Activated naive CD8-positive, alpha-beta T cell treated with anti-CD3 and anti-CD28 coated beads, Interleukin-2, amount 10 ng/mL, durations not matched to agents 7 days and 5 days (primary cell): ENCODE data around the gene SH3PXD2B. TPM values are rescaled to one million over a fixed set of nuclear protein-coding genes. Genes with fewer than 3 reads are reported as not detected.
"Not testable (repeated sequence)": the region's sequence is repeated elsewhere in the genome, so short reads cannot be mapped to it uniquely, and the experiment has no call there.

Experiments used
- ATAC-seq: fragments of 150-1000 bp; cut with Tn5 transposase; one replicate; pipeline ENCODE4 v1.10.0; 2021; ENCODE audit warnings: low read depth, moderate library complexity
- POLR2A ChIA-PET: fragments of 350-600 bp; sonication (Branson Sonifier 250); formaldehyde crosslinking; loops from one replicate; lab custom pipeline; 2021; ENCODE audit warnings: antibody characterized with exemption; lab: Charles Lee
- DNase-seq: peaks from one replicate; pipeline ENCODE4 v3.0.0; 2021
- H3K27ac Mint-ChIP-seq: one replicate; pipeline ENCODE4 v1.8.0; 2022; ENCODE audit warnings: mild to moderate bottlenecking, mixed read lengths
- H3K27me3 Mint-ChIP-seq: one replicate; pipeline ENCODE4 v1.8.0; 2022; ENCODE audit warnings: mild to moderate bottlenecking, moderate library complexity, mixed read lengths
- H3K36me3 Mint-ChIP-seq: one replicate; pipeline ENCODE4 v1.8.0; 2021; ENCODE audit warnings: mild to moderate bottlenecking, mixed read lengths
- H3K4me1 Mint-ChIP-seq: one replicate; pipeline ENCODE4 v1.8.0; 2021; ENCODE audit warnings: mixed read lengths
- H3K4me3 Mint-ChIP-seq: one replicate; pipeline ENCODE4 v1.8.0; 2022; ENCODE audit warnings: mild to moderate bottlenecking, moderate library complexity, mixed read lengths
- H3K9me3 Mint-ChIP-seq: one replicate; pipeline ENCODE4 v1.8.0; 2021; ENCODE audit warnings: mixed read lengths
- total RNA-seq, 2 experiments: library from RNA; stranded (reverse); gene quantifications; one replicate each; pipeline ENCODE4 v1.2.3, GENCODE V29; 2021

The SH3PXD2B gene
- total RNA-seq, 2 experiments from 2014 or later = 0.28 to 0.42 TPM

GRCh38 chr5:172398645-172399044 lies 55.7 kb downstream of the SH3PXD2B start:
- POLR2A ChIA-PET, H3K36me3 Mint-ChIP-seq, H3K27ac Mint-ChIP-seq, ATAC-seq, H3K4me1 Mint-ChIP-seq, H3K4me3 Mint-ChIP-seq, DNase-seq: not testable (repeated sequence)
- peaks cover 19% of the 10 kb centered on the region for H3K9me3 Mint-ChIP-seq
- peaks cover 22% of the 10 kb centered on the region for H3K27me3 Mint-ChIP-seq

GRCh38 chr5:172396994-172397393 lies 57.3 kb downstream of the SH3PXD2B start:
- H3K27ac Mint-ChIP-seq, ATAC-seq, H3K36me3 Mint-ChIP-seq, H3K4me1 Mint-ChIP-seq, POLR2A ChIA-PET, DNase-seq, H3K4me3 Mint-ChIP-seq: not testable (repeated sequence)
- Mint-ChIP-seq H3K27me3 (peaks cover 27% of the 10 kb centered on the region), H3K9me3 (peaks cover 19% of the 10 kb centered on the region)

DNA sequence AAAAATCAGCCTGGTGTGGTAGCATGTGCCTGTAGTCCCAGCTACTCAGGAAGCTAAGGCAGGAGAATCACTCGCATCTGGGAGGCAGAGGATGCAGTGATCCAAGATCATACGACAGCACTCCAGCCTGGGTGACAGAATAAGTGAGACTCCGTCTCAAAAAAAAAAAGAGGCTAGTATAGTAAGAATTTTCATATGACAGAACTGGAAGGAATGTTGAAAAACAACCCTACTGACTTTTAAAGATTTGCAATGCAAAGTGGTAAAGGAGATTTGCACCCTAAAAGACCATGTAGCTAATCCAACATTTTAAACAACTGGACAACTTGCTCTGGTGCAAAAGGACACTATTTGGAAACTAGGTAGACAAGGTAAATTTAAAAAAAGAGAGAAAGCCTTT lies 58.1 kb downstream of the SH3PXD2B start:
- no peak for ATAC-seq
- Mint-ChIP-seq H3K27ac (no peak overlapping the region), H3K9me3 (peaks cover 19% of the 10 kb centered on the region), H3K27me3 (peaks cover 25% of the 10 kb centered on the region), H3K36me3 (peaks cover 2% of the 10 kb centered on the region), H3K4me1 (peaks cover 9% of the 10 kb centered on the region), H3K4me3 (no peak overlapping the region)
- DNase-seq = no peak
- POLR2A ChIA-PET = no interaction called here

DNA sequence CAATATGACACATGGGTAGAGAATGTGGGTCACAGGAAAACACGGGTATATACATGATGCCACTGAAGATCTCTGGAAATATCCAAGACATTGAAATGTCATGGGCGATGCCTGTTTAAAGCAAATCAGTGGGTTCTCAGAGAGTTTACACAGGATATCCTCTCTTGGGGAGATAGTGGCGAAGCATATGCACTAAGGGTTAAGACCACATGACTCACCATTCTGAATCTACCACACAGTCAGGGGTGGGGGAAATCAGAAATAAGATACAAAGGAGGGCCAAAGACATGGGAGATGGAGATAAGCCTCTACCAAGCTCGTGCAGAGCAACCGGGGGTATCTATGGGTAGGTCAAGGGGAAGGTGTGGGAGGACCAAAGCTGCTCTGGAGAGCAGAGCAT lies 58.8 kb downstream of the SH3PXD2B start:
- peak overlapping the region; percentile 4 for H3K4me3 Mint-ChIP-seq
- H3K36me3 Mint-ChIP-seq = peaks cover 2% of the 10 kb centered on the region
- peaks cover 19% of the 10 kb centered on the region for H3K9me3 Mint-ChIP-seq
- H3K27ac Mint-ChIP-seq = no peak overlapping the region
- ATAC-seq (peak; percentile 90), DNase-seq (no peak)
- peaks cover 26% of the 10 kb centered on the region for H3K27me3 Mint-ChIP-seq
- peaks cover 9% of the 10 kb centered on the region for H3K4me1 Mint-ChIP-seq
- POLR2A ChIA-PET = no interaction called here

- H3K36me3 Mint-ChIP-seq = no peaks in the 10 kb centered on the region
- POLR2A ChIA-PET = no interaction called here
- DNase-seq (no peak), ATAC-seq (no peak)
- no peak overlapping the region for H3K4me3 Mint-ChIP-seq
- peaks cover 19% of the 10 kb centered on the region for H3K27me3 Mint-ChIP-seq
- no peaks in the 10 kb centered on the region for H3K4me1 Mint-ChIP-seq
- no peak overlapping the region for H3K27ac Mint-ChIP-seq
- peaks cover 6% of the 10 kb centered on the region for H3K9me3 Mint-ChIP-seq
Measured at GRCh38 chr5:172389578-172390112, 64.7 kb downstream of the SH3PXD2B start.

DNA sequence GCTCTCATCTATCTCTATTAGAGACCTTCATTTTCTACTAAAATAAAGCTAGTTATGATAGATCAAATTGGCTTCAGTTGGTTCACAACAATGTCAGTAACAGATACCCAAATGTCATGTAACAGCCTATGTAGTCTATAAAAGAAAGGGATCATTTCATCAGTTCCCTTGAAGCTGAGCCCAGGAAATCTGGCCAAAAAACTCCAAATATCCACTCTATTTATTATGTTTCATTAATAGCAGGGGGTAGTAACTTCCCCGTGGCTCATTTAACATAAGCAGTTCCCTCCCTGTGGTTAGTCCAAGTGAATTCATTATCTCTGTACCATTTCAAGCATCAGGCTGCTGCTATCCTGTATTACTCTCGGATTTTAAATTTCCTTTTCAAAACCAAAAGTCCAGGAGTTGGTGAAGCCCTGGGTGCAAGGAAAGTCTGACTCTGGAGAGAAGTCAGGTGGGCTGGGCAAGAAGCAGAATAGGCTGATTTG lies 66.0 kb downstream of the SH3PXD2B start:
- no peaks in the 10 kb centered on the region for H3K36me3 Mint-ChIP-seq
- DNase-seq (no peak), ATAC-seq (no peak)
- POLR2A ChIA-PET = no interaction called here
- H3K4me3 Mint-ChIP-seq = no peak overlapping the region
- no peaks in the 10 kb centered on the region for H3K4me1 Mint-ChIP-seq
- no peaks in the 10 kb centered on the region for H3K9me3 Mint-ChIP-seq
- H3K27ac Mint-ChIP-seq = no peak overlapping the region
- peaks cover 11% of the 10 kb centered on the region for H3K27me3 Mint-ChIP-seq

DNA sequence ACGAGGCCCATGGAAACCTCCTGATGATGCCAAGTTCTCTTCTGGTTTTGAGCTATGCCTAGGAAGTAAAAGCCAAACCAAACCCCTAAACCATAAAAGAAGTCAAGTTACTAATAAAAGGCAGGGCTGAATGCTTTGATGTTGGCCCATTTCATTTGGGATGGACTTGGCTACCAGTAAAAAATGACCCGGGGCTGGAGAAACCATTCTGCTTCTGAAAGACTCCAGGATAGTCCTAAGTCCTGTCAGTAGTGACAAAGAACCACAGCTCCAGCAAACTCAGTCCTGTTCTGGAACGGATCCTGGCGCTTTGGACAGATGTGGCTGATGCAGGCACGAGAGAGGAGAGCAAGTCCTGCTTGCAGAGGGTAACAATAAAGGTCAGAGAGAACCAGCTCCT lies 68.6 kb downstream of the SH3PXD2B start:
- H3K9me3 Mint-ChIP-seq = no peaks in the 10 kb centered on the region
- no peaks in the 10 kb centered on the region for H3K4me1 Mint-ChIP-seq
- no peak overlapping the region for H3K4me3 Mint-ChIP-seq
- no peak for DNase-seq
- H3K36me3 Mint-ChIP-seq = no peaks in the 10 kb centered on the region
- ATAC-seq = no peak
- POLR2A ChIA-PET = no interaction called here
- peaks cover 6% of the 10 kb centered on the region for H3K27me3 Mint-ChIP-seq
- no peak overlapping the region for H3K27ac Mint-ChIP-seq

DNA sequence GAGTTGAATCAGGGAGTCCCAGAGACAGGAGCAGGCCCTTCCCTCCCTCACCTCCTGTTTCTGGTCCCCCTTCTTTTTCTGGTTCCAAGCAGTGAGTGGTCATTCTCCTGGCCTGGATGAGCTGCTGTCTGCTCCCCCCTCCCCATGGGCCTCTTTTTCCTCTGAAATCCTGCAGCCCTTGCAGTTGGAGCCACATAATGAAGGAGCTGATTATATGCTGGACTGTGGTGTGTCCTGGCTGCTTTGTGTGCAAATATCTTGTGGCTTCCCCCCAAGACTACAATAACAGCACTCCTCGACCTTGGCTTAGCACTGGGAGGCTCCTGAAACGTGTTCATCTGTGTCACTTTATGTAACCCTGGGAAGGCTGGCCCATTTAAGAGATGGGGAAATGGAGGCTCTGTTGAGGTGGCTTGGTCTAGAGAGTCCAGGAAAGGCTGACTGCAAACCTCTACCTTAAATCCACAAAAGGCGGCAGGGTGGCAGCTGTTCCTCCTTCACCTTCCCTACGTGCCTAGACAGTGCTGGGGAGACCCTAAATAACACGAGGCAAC lies 69.2 kb downstream of the SH3PXD2B start:
- ATAC-seq (no peak), DNase-seq (no peak)
- Mint-ChIP-seq H3K9me3 (no peaks in the 10 kb centered on the region), H3K36me3 (no peaks in the 10 kb centered on the region), H3K4me3 (no peak overlapping the region), H3K27me3 (peaks cover 7% of the 10 kb centered on the region), H3K4me1 (no peaks in the 10 kb centered on the region), H3K27ac (no peak overlapping the region)
- POLR2A ChIA-PET = no interaction called here

DNA sequence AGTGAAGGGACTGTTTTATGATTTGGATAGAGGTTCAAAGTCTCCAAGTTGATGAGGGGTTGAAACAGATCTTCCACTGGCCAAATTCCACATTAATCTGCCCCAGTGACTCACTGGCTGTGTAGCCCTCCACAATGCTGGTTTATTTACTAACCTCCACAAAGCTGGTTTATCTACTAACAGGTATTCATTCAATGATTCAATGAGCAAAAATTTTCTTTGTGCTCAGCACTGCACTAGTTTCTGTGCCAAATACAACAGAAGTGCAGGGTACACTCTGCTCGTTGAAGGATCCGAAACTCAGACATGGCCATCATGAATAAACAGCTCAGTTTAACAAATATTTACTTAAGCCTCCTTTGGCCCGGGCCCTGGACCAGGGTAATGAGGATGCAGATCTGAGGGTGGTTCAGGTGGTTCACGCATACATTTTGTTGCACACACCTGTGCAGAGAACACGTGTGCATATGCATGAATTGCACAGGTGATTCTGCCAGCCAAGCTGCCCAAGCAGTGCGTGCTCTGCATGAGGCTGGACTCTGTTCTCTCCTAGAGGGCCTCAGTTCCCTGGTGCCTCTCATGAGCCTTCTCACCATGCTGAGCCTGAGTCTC lies 71.0 kb downstream of the SH3PXD2B start:
- Mint-ChIP-seq H3K27ac (no peak overlapping the region), H3K4me3 (no peak overlapping the region), H3K9me3 (no peaks in the 10 kb centered on the region), H3K36me3 (no peaks in the 10 kb centered on the region), H3K4me1 (no peaks in the 10 kb centered on the region), H3K27me3 (peaks cover 7% of the 10 kb centered on the region)
- no peak for ATAC-seq
- no peak for DNase-seq
- POLR2A ChIA-PET = no interaction called here

GRCh38 chr5:172380987-172381643 lies 73.2 kb downstream of the SH3PXD2B start:
- Mint-ChIP-seq H3K4me1 (peaks cover 7% of the 10 kb centered on the region), H3K27me3 (peaks cover 4% of the 10 kb centered on the region), H3K36me3 (no peaks in the 10 kb centered on the region), H3K27ac (no peak overlapping the region), H3K4me3 (no peak overlapping the region), H3K9me3 (no peaks in the 10 kb centered on the region)
- ATAC-seq (no peak), DNase-seq (no peak)
- POLR2A ChIA-PET = no interaction called here

- no peak overlapping the region for H3K27ac Mint-ChIP-seq
- DNase-seq (no peak), ATAC-seq (no peak)
- no peaks in the 10 kb centered on the region for H3K36me3 Mint-ChIP-seq
- peaks cover 7% of the 10 kb centered on the region for H3K4me1 Mint-ChIP-seq
- POLR2A ChIA-PET = no interaction called here
- no peaks in the 10 kb centered on the region for H3K9me3 Mint-ChIP-seq
- H3K4me3 Mint-ChIP-seq = no peak overlapping the region
- peaks cover 4% of the 10 kb centered on the region for H3K27me3 Mint-ChIP-seq
Measured at GRCh38 chr5:172380301-172380986, 73.9 kb downstream of the SH3PXD2B start.

- DNase-seq (no peak), ATAC-seq (no peak)
- POLR2A ChIA-PET = no interaction called here
- no peak overlapping the region for H3K27ac Mint-ChIP-seq
- H3K4me1 Mint-ChIP-seq = peaks cover 7% of the 10 kb centered on the region
- no peaks in the 10 kb centered on the region for H3K9me3 Mint-ChIP-seq
- H3K27me3 Mint-ChIP-seq = peaks cover 4% of the 10 kb centered on the region
- H3K36me3 Mint-ChIP-seq = no peaks in the 10 kb centered on the region
- H3K4me3 Mint-ChIP-seq = no peak overlapping the region
Measured at GRCh38 chr5:172379481-172379880, 74.8 kb downstream of the SH3PXD2B start.

- ATAC-seq (peak; percentile 70), DNase-seq (no peak)
- Mint-ChIP-seq H3K4me3 (no peak overlapping the region), H3K27me3 (peaks cover 6% of the 10 kb centered on the region), H3K4me1 (peaks cover 7% of the 10 kb centered on the region), H3K36me3 (no peaks in the 10 kb centered on the region), H3K27ac (no peak overlapping the region), H3K9me3 (no peaks in the 10 kb centered on the region)
- POLR2A ChIA-PET = interaction anchor here (0.5 kb wide), 1 partner anchor 87 kb away, joined by 3 read pairs; no protein-coding TSS in a partner anchor
Measured at GRCh38 chr5:172377856-172378255, 76.5 kb downstream of the SH3PXD2B start.
